Astrocyte (in vitro differentiated cells and primary cell): ENCODE results near the gene KRTAP29-1. TPM values are rescaled to one million over a fixed set of nuclear protein-coding genes. Genes with fewer than 3 reads are reported as not detected.

Source experiments
- DNase-seq: peaks from one replicate; pipeline ENCODE4 v3.0.0-alpha.2; 2010; ENCODE audit warnings: low read depth
- FAIRE-seq: peaks from 2 replicates; lab custom pipeline; 2011; peaks lifted over from hg19 to GRCh38; lab: Jason Lieb, UNC
- H2AFZ ChIP-seq: 2 replicates; pipeline ENCODE4 v1.6.0; 2012; ENCODE audit warnings: low read depth, low read length, inconsistent platforms
- H3K27ac ChIP-seq: 2 replicates; pipeline ENCODE4 v1.5.1; 2011; ENCODE audit warnings: low read depth, low read length, inconsistent platforms
- H3K27me3 ChIP-seq: 2 replicates; pipeline ENCODE4 v1.6.0; 2011; ENCODE audit warnings: low read length, inconsistent platforms; ENCODE audit not compliant: insufficient read depth
- H3K36me3 ChIP-seq: 2 replicates; pipeline ENCODE4 v1.5.1; 2011; ENCODE audit warnings: low read length, inconsistent platforms; ENCODE audit not compliant: insufficient read depth
- H3K4me1 ChIP-seq: 2 replicates; pipeline ENCODE4 v1.5.1; 2011; ENCODE audit warnings: low read length, inconsistent platforms; ENCODE audit not compliant: insufficient read depth
- H3K4me2 ChIP-seq: 2 replicates; pipeline ENCODE4 v1.6.0; 2012; ENCODE audit warnings: low read length, inconsistent platforms
- H3K4me3 ChIP-seq: 2 replicates; pipeline ENCODE4 v1.5.1; 2011; ENCODE audit warnings: low read depth, mild to moderate bottlenecking, low read length, inconsistent platforms; ENCODE audit not compliant: insufficient read depth
- H3K79me2 ChIP-seq: 2 replicates; pipeline ENCODE4 v1.6.0; 2012; ENCODE audit warnings: mild to moderate bottlenecking, low read length, inconsistent platforms; ENCODE audit not compliant: insufficient read depth
- H3K9ac ChIP-seq: 2 replicates; pipeline ENCODE4 v1.6.0; 2012; ENCODE audit warnings: mild to moderate bottlenecking, low read length, inconsistent platforms
- H3K9me3 ChIP-seq: 2 replicates; pipeline ENCODE4 v1.5.1; 2012; ENCODE audit warnings: low read depth, mild to moderate bottlenecking, low read length, inconsistent platforms; ENCODE audit not compliant: insufficient read depth
- H4K20me1 ChIP-seq: 2 replicates; pipeline ENCODE4 v1.6.0; 2012; ENCODE audit warnings: low read length, inconsistent platforms; ENCODE audit not compliant: insufficient read depth
- H3K27ac Mint-ChIP-seq: one replicate; pipeline ENCODE4 v1.8.0; 2021; ENCODE audit warnings: mild to moderate bottlenecking, mixed read lengths; ENCODE audit not compliant: unreplicated experiment
- H3K27me3 Mint-ChIP-seq: one replicate; pipeline ENCODE4 v1.8.0; 2021; ENCODE audit warnings: low read depth, mixed read lengths; ENCODE audit not compliant: unreplicated experiment
- H3K36me3 Mint-ChIP-seq: one replicate; pipeline ENCODE4 v1.8.0; 2021; ENCODE audit warnings: low read depth, mixed read lengths; ENCODE audit not compliant: unreplicated experiment
- H3K4me1 Mint-ChIP-seq: one replicate; pipeline ENCODE4 v1.8.0; 2021; ENCODE audit warnings: low read depth, mixed read lengths; ENCODE audit not compliant: unreplicated experiment
- H3K4me3 Mint-ChIP-seq: one replicate; pipeline ENCODE4 v1.8.0; 2021; ENCODE audit warnings: mild to moderate bottlenecking, moderate library complexity, mixed read lengths; ENCODE audit not compliant: unreplicated experiment
- H3K9me3 Mint-ChIP-seq: one replicate; pipeline ENCODE4 v1.8.0; 2021; ENCODE audit warnings: mild to moderate bottlenecking, mixed read lengths; ENCODE audit not compliant: unreplicated experiment
- EZH2 ChIP-seq: IDR thresholded peaks from 2 replicates; pipeline ENCODE4 v1.6.1; 2012; ENCODE audit warnings: mild to moderate bottlenecking, low read length, inconsistent platforms; ENCODE audit not compliant: insufficient read depth
- total RNA-seq: library from RNA; stranded (reverse); gene quantifications from 2 replicates; pipeline ENCODE4 v1.2.1, GENCODE V29; 2021
- TF ChIP-seq, protein P1 (sequence below): IDR thresholded peaks from 2 replicates; pipeline ENCODE4 v1.5.1; 2011; ENCODE audit warnings: low read depth, mild to moderate bottlenecking, inconsistent platforms, low read length, moderate library complexity; ENCODE audit not compliant: insufficient read depth

Gene KRTAP29-1
- total RNA-seq, 1 donor from 2014 or later = not detected

DNA sequence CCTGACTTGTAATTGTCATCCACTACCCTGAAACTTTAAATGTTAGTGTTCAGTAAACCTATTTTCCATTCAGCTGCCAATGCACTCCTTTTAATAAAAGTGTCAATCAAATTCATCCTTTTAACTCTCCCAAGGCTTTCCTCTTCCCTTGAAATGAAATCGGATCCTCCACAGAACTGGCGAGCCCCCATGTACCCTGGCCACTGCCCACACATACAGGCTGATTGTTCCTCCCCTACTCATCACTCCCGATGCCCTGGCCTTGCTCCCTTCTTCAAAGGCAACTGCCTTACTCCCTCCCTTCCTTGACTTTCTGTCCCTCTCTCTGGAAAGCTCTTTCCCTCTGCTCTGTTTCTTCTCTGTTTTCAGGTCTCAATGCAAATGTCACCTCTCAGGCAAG lies 40.4 kb upstream of the KRTAP29-1 start:
- Histone ChIP-seq H3K9ac (no peak overlapping the region), H3K9me3 (peaks cover 2% of the 10 kb centered on the region), H3K4me3 (no peak overlapping the region), H3K79me2 (no peaks in the 10 kb centered on the region), H3K27me3 (no peaks in the 10 kb centered on the region), H3K4me2 (no peak overlapping the region), H3K4me1 (no peaks in the 10 kb centered on the region), H3K27ac (no peak overlapping the region), H4K20me1 (no peaks in the 10 kb centered on the region), H3K36me3 (no peaks in the 10 kb centered on the region), H2AFZ (no peak overlapping the region)
- FAIRE-seq (no peak), DNase-seq (no peak)
- Mint-ChIP-seq H3K9me3 (peaks cover 11% of the 10 kb centered on the region), H3K4me3 (no peak overlapping the region), H3K27ac (no peak overlapping the region), H3K4me1 (no peaks in the 10 kb centered on the region), H3K27me3 (peaks cover 6% of the 10 kb centered on the region), H3K36me3 (no peaks in the 10 kb centered on the region)
- no peak for TF ChIP-seq EZH2
- TF ChIP-seq, protein P1, sequence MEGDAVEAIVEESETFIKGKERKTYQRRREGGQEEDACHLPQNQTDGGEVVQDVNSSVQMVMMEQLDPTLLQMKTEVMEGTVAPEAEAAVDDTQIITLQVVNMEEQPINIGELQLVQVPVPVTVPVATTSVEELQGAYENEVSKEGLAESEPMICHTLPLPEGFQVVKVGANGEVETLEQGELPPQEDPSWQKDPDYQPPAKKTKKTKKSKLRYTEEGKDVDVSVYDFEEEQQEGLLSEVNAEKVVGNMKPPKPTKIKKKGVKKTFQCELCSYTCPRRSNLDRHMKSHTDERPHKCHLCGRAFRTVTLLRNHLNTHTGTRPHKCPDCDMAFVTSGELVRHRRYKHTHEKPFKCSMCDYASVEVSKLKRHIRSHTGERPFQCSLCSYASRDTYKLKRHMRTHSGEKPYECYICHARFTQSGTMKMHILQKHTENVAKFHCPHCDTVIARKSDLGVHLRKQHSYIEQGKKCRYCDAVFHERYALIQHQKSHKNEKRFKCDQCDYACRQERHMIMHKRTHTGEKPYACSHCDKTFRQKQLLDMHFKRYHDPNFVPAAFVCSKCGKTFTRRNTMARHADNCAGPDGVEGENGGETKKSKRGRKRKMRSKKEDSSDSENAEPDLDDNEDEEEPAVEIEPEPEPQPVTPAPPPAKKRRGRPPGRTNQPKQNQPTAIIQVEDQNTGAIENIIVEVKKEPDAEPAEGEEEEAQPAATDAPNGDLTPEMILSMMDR = no peak

DNA sequence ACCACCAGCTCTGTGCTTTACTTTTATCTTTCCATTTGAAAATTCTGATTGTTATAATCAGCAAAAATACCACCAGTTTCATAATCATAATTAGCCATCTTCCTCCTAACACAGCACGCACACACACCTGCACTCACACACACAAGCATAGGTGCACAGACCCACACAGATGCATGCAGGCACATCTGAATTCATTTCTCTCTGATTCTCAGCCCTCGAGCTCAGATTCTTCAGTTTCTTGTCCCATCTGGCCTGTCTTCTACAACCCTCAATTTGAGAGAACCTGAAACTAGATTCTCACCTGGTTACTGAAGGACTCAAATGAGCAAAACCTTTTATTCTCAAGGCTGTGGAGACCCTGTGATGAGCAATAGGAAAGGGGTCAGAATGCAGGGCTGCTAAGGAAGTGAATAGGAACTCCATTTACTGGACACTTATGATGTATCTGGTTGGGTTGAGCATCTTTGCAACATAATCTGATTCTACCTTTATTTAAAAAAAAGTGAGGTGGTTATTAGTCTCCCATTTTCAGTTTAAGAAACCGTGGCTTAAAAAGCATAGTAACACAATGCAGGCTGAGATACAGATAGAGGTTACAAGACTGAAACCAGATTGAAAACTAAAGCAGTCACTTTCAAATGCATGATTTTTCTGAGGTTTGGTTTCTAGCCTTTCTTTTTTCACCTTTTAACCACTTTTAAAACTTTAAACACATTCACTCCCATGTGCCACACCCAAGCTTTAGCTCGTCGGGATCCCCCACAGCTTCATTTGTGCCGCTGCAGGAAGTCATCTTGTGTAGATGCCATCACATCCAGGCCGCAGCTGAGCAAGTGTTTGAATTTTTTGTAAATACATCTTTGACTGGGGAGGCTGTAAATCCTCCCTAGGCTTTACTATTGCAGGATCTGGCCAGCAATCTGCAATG lies 38.5 kb upstream of the KRTAP29-1 start:
- no peak for FAIRE-seq
- no peak overlapping the region for H3K4me3 ChIP-seq
- no peak overlapping the region for H3K27ac ChIP-seq
- H3K27me3 Mint-ChIP-seq = peaks cover 5% of the 10 kb centered on the region
- no peaks in the 10 kb centered on the region for H3K36me3 ChIP-seq
- H3K79me2 ChIP-seq = no peaks in the 10 kb centered on the region
- no peak overlapping the region for H3K4me3 Mint-ChIP-seq
- peaks cover 2% of the 10 kb centered on the region for H3K9me3 ChIP-seq
- H3K9ac ChIP-seq = no peak overlapping the region
- H3K27me3 ChIP-seq = no peaks in the 10 kb centered on the region
- no peak overlapping the region for H2AFZ ChIP-seq
- H3K4me1 ChIP-seq = no peaks in the 10 kb centered on the region
- TF ChIP-seq EZH2 = no peak
- TF ChIP-seq, protein P1 = no peak
- no peaks in the 10 kb centered on the region for H3K4me1 Mint-ChIP-seq
- DNase-seq = no peak
- H3K27ac Mint-ChIP-seq = no peak overlapping the region
- no peaks in the 10 kb centered on the region for H3K36me3 Mint-ChIP-seq
- H4K20me1 ChIP-seq = no peaks in the 10 kb centered on the region
- peaks cover 11% of the 10 kb centered on the region for H3K9me3 Mint-ChIP-seq
- no peak overlapping the region for H3K4me2 ChIP-seq

DNA sequence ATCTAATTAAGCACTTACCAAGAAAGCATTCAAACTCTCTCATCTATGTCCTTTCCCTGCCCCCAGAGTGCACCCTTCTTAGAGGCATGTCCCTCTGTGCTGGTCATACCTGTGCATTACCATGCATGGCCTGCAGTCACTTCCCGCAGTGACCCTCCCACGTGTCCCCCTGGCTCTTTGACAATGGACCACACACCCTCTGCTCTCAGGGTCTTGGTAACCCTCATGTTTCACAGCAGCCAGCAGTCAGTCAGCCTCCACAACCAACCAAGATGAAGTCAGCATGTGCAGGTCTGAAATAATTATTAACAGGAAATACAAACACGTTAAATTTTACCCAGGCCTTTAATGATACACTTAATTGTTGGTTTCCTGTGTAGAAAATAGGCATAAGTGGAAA lies 37.8 kb upstream of the KRTAP29-1 start:
- no peak for DNase-seq
- H3K27ac ChIP-seq = no peak overlapping the region
- Mint-ChIP-seq H3K36me3 (no peaks in the 10 kb centered on the region), H3K27ac (no peak overlapping the region), H3K4me3 (no peak overlapping the region), H3K27me3 (peaks cover 11% of the 10 kb centered on the region), H3K4me1 (no peaks in the 10 kb centered on the region), H3K9me3 (peaks cover 11% of the 10 kb centered on the region)
- no peaks in the 10 kb centered on the region for H3K27me3 ChIP-seq
- H3K4me1 ChIP-seq = no peaks in the 10 kb centered on the region
- H3K9me3 ChIP-seq = peaks cover 2% of the 10 kb centered on the region
- no peaks in the 10 kb centered on the region for H3K79me2 ChIP-seq
- no peak overlapping the region for H3K4me2 ChIP-seq
- H3K36me3 ChIP-seq = no peaks in the 10 kb centered on the region
- no peak for TF ChIP-seq EZH2
- TF ChIP-seq, protein P1 = no peak
- H3K9ac ChIP-seq = no peak overlapping the region
- no peak for FAIRE-seq
- no peaks in the 10 kb centered on the region for H4K20me1 ChIP-seq
- no peak overlapping the region for H3K4me3 ChIP-seq
- H2AFZ ChIP-seq = no peak overlapping the region
